DMS114 treated with DMSO at 0.1 percent for 48 hours (cell line): ENCODE measurements around the gene SKI.
A peak's percentile ranks its signal among the peaks of the same experiment; 100 is the strongest.

Source experiments
- DNase-seq: peaks from one replicate; lab custom pipeline; 2025; ENCODE audit not compliant: unreplicated experiment; lab: John Stamatoyannopoulos, UW

SKI gene

GRCh38 chr1:2229911-2230731 is 2.0 kb downstream of the SKI start:
- DNase-seq: no peak

GRCh38 chr1:2230781-2231531 is 2.8 kb downstream of the SKI start:
- DNase-seq: no peak

GRCh38 chr1:2231532-2232254 is 3.6 kb downstream of the SKI start:
- peak; percentile 38 for DNase-seq

GRCh38 chr1:2232255-2232915 is 4.3 kb downstream of the SKI start:
- no peak for DNase-seq

GRCh38 chr1:2232916-2233438 is 4.9 kb downstream of the SKI start:
- no peak for DNase-seq

- DNase-seq: no peak
Measured at GRCh38 chr1:2233468-2233867, 5.3 kb downstream of the SKI start.

- no peak for DNase-seq
Measured at GRCh38 chr1:2233997-2234761, 6.1 kb downstream of the SKI start.

GRCh38 chr1:2234762-2235113 is 6.6 kb downstream of the SKI start:
- no peak for DNase-seq

- DNase-seq: no peak
Measured at GRCh38 chr1:2235300-2235998, 7.3 kb downstream of the SKI start.

- DNase-seq: no peak
Measured at GRCh38 chr1:2236695-2237677, 8.9 kb downstream of the SKI start.

GRCh38 chr1:2237773-2238172 is 9.7 kb downstream of the SKI start:
- DNase-seq: no peak

GRCh38 chr1:2238361-2239012 is 10.4 kb downstream of the SKI start:
- DNase-seq: no peak

- DNase-seq: no peak
Measured at GRCh38 chr1:2239013-2239370, 10.9 kb downstream of the SKI start.

- DNase-seq: no peak
Measured at GRCh38 chr1:2239384-2239985, 11.4 kb downstream of the SKI start.

GRCh38 chr1:2240270-2241156 is 12.4 kb downstream of the SKI start:
- DNase-seq: no peak

GRCh38 chr1:2241820-2242219 is 13.7 kb downstream of the SKI start:
- no peak for DNase-seq
